IMR-90 (cell line): ENCODE results near the gene FAM227B. TPM values are rescaled to one million over a fixed set of nuclear protein-coding genes. Genes with fewer than 3 reads are reported as not detected.

Experiments
- FOS ChIP-seq: fragments of 150-350 bp; IDR thresholded peaks from 2 replicates; pipeline ENCODE4 v1.6.1; 2016; ENCODE audit warnings: low read depth, low read length
- MAFK ChIP-seq: IDR thresholded peaks from 2 replicates; pipeline ENCODE4 v1.6.1; 2012; ENCODE audit warnings: low read depth, low read length, improper control_type of control experiment
- MAZ ChIP-seq: IDR thresholded peaks from 2 replicates; pipeline ENCODE4 v1.6.1; 2012; ENCODE audit warnings: low read depth, mild to moderate bottlenecking, low read length, improper control_type of control experiment, moderate library complexity, borderline replicate concordance
- POLR2A ChIP-seq: IDR thresholded peaks from 2 replicates; pipeline ENCODE4 v1.6.1; 2012; ENCODE audit warnings: mild to moderate bottlenecking, low read depth, low read length
- polyA plus RNA-seq, 3 experiments: library from polyadenylated mRNA; depleted of rRNA; stranded (reverse); fragments of >200 nt; gene quantifications; 2 replicates each; pipeline ENCODE4 v1.2.3, GENCODE V29; 2012; ENCODE audit warnings: low replicate concordance in 1 of 3
- total RNA-seq: library from RNA; depleted of rRNA; stranded (reverse); fragments of >200 nt; gene quantifications from 2 replicates; pipeline ENCODE4 v1.2.3, GENCODE V29; 2012
- TF ChIP-seq, protein P1 (sequence below): conservative IDR thresholded peaks from 2 replicates; pipeline ENCODE4 v1.5.1; 2012; ENCODE audit warnings: mild to moderate bottlenecking, low read depth, low read length, improper control_type of control experiment

Gene FAM227B
- total and polyA plus RNA-seq, 2 of the 4 experiments (the other 2 are of a cell fraction), result 1.8 to 3.0 TPM

- peak; percentile 88 for TF ChIP-seq MAZ
- no peak for TF ChIP-seq MAFK
- peak; percentile 39; the same call in 1 of the 2 replicates for TF ChIP-seq FOS
- TF ChIP-seq POLR2A, result peak; percentile 92
- TF ChIP-seq, protein P1, sequence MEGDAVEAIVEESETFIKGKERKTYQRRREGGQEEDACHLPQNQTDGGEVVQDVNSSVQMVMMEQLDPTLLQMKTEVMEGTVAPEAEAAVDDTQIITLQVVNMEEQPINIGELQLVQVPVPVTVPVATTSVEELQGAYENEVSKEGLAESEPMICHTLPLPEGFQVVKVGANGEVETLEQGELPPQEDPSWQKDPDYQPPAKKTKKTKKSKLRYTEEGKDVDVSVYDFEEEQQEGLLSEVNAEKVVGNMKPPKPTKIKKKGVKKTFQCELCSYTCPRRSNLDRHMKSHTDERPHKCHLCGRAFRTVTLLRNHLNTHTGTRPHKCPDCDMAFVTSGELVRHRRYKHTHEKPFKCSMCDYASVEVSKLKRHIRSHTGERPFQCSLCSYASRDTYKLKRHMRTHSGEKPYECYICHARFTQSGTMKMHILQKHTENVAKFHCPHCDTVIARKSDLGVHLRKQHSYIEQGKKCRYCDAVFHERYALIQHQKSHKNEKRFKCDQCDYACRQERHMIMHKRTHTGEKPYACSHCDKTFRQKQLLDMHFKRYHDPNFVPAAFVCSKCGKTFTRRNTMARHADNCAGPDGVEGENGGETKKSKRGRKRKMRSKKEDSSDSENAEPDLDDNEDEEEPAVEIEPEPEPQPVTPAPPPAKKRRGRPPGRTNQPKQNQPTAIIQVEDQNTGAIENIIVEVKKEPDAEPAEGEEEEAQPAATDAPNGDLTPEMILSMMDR, result no peak
These were observed at the start of gene FAM227B, which contains the start of gene DTWD1 (continued) for GRCh38 chr15:49620658-49621368.
